Ishikawa (cell line): Measurements from ENCODE around the gene ROBO1.

Experiments
- CEBPB ChIP-seq: IDR thresholded peaks from 2 replicates; pipeline ENCODE4 v1.6.1; 2012
- CREB1 ChIP-seq: IDR thresholded peaks from 2 replicates; pipeline ENCODE4 v1.6.1; 2012; ENCODE audit warnings: low read depth
- EGR1 ChIP-seq: IDR thresholded peaks from 2 replicates; pipeline ENCODE4 v1.6.1; 2012
- EP300 ChIP-seq: IDR thresholded peaks from 2 replicates; pipeline ENCODE4 v1.6.1; 2012; ENCODE audit warnings: borderline replicate concordance
- FOXM1 ChIP-seq: IDR thresholded peaks from 2 replicates; pipeline ENCODE4 v1.6.1; 2012; ENCODE audit warnings: low read depth, borderline replicate concordance
- MAX ChIP-seq: IDR thresholded peaks from 2 replicates; pipeline ENCODE4 v1.6.1; 2012
- NFIC ChIP-seq: IDR thresholded peaks from 2 replicates; pipeline ENCODE4 v1.6.1; 2012
- RAD21 ChIP-seq: IDR thresholded peaks from 2 replicates; pipeline ENCODE4 v1.6.1; 2012; ENCODE audit warnings: low read depth
- REST ChIP-seq: IDR thresholded peaks from 2 replicates; pipeline ENCODE4 v1.6.1; 2012; ENCODE audit warnings: low read depth, mild to moderate bottlenecking
- TAF1 ChIP-seq: IDR thresholded peaks from 2 replicates; pipeline ENCODE4 v1.6.1; 2012; ENCODE audit warnings: low read depth, mild to moderate bottlenecking
- TCF12 ChIP-seq: IDR thresholded peaks from 2 replicates; pipeline ENCODE4 v1.6.1; 2012; ENCODE audit warnings: low read depth
- TEAD4 ChIP-seq: IDR thresholded peaks from 2 replicates; pipeline ENCODE4 v1.6.1; 2012
- USF1 ChIP-seq: IDR thresholded peaks from 2 replicates; pipeline ENCODE4 v1.6.1; 2012
- YY1 ChIP-seq: IDR thresholded peaks from 2 replicates; pipeline ENCODE4 v1.6.1; 2012; ENCODE audit warnings: low read depth
- ZBTB7A ChIP-seq: IDR thresholded peaks from 2 replicates; pipeline ENCODE4 v1.6.1; 2012; ENCODE audit warnings: low read depth

ROBO1 gene

GRCh38 chr3:78941587-78941986 is 826.2 kb downstream of the ROBO1 start:
- TF ChIP-seq USF1: no peak
- TF ChIP-seq TEAD4: no peak
- TF ChIP-seq ZBTB7A: no peak
- TF ChIP-seq EGR1: no peak
- no peak for TF ChIP-seq TCF12
- TF ChIP-seq CREB1: no peak

GRCh38 chr3:78940626-78941025 is 827.2 kb downstream of the ROBO1 start:
- TF ChIP-seq TAF1 (no peak), REST (no peak), RAD21 (no peak), YY1 (no peak), CEBPB (no peak), FOXM1 (no peak), USF1 (no peak), NFIC (no peak), CREB1 (no peak), EGR1 (no peak), EP300 (no peak), MAX (no peak), TCF12 (no peak), ZBTB7A (no peak), TEAD4 (no peak)

- TF ChIP-seq REST (no peak), EGR1 (no peak), TCF12 (no peak), USF1 (no peak)
These were observed 827.7 kb downstream of the ROBO1 start for GRCh38 chr3:78940128-78940527.

GRCh38 chr3:78937475-78937874 is 830.3 kb downstream of the ROBO1 start:
- TF ChIP-seq TAF1: no peak
- no peak for TF ChIP-seq ZBTB7A
- TF ChIP-seq USF1: no peak
- TF ChIP-seq NFIC: no peak
- TF ChIP-seq TEAD4: no peak
- no peak for TF ChIP-seq FOXM1
- TF ChIP-seq RAD21: no peak
- TF ChIP-seq REST: no peak
- no peak for TF ChIP-seq EGR1
- TF ChIP-seq CREB1: no peak
- no peak for TF ChIP-seq CEBPB
- TF ChIP-seq TCF12: no peak
- TF ChIP-seq EP300: no peak
- TF ChIP-seq YY1: no peak
- no peak for TF ChIP-seq MAX
